Measurements from ENCODE around the gene ANAPC15.

Gene ANAPC15

DNA sequence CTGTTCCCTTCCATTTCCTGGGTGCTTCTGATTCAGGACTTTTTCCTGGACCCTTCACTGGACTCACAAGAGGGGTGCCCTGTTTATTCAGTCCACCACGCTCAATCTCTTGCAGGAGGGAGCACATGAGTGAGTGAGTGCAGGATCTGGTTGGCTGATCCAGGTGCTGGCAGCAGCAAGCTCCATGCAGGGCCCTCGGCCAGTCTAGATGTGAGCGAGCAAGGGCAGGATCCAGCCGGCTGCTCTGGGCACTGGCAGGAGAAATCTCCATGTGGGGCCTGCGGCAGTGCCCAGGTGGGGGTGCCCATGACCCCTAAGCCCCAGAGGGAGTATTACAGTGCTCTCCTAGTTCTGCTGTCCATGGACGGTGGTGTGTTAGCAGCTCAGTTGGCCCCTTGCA lies 11.6 kb upstream of the ANAPC15 start:
- no peak for DNase-seq

DNA sequence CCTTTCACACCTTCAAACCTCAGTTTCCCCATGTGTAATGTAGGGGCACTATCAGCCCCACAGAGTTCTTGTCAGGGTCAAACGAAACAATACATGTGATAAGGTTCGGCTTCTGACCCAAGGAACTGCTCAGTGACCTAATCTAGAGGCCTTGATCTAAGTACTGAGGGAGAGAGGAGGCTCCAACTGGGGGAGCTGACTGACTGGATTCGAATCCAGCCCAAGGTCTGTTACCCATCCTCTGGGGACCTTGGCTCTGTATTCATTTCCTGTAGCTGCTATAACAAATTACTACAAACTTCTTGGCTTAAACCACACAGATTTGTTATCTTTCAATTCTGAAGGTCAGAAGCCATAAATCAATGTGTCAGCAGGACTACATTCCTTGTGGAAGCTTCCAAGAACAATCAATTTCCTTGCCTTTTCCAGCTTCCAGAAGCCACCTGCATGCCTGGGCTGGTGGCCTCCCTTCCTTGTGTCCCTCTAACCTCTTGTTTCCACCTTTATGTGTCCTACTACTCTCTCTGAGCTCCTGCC lies 10.7 kb upstream of the ANAPC15 start:
- DNase-seq = no peak

DNA sequence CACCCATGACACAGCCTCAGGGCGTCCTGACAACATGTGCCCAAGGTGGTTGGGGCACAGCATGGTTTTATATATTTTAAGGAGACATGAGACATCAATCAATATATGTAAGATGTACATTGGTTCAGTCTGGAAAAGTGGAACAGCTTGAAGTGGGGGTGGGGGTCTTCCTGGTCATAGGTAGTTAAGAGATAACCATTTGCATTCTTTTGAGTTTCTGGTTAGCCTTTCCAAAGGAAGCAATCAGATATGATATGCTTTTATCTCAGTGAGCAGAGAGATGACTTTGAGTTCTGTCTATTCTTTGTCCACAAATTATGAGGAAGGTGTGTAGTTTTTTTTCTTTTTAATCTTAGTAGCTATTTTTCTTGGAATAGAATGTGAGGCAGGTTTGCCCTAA lies 10.1 kb upstream of the ANAPC15 start:
- DNase-seq = no peak

DNA sequence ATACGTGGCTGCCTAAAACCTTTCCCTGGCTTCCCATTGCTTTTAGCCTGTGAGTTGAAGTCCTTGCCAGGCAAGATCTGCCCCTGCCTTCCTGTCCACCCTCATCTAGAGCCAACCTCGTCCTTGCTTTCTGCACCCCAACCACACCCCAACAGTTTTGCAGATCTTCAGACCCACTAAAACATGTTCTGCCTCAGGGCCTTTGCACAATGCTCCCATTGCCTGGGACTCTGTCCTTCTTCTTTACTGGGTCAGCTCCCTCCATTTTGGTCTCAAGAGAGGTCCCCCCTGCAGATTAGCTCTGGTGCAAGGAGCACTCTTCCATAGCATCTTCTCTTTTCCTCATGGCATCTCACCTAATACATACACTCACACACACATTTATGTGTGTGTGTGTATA lies 8.4 kb upstream of the ANAPC15 start:
- DNase-seq = no peak

DNA sequence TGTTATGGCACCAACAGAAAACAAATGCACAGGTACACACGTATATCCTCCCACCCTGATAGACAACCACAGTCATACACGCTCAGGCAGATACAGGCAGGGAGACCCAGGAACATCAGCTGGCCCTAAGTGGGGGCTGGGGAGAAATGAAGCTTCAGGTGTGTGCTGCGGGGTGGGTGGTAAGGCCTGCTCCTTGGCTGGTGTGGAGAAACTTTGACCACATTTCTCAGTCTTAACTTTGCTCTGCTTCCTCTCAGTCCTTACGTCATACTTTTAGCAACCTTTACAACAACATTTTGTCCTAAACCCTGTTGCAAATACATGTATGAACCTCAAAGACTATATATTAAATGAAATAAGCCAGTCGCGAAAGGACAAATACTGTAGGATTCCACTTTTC lies 6.7 kb upstream of the ANAPC15 start:
- DNase-seq = no peak

DNA sequence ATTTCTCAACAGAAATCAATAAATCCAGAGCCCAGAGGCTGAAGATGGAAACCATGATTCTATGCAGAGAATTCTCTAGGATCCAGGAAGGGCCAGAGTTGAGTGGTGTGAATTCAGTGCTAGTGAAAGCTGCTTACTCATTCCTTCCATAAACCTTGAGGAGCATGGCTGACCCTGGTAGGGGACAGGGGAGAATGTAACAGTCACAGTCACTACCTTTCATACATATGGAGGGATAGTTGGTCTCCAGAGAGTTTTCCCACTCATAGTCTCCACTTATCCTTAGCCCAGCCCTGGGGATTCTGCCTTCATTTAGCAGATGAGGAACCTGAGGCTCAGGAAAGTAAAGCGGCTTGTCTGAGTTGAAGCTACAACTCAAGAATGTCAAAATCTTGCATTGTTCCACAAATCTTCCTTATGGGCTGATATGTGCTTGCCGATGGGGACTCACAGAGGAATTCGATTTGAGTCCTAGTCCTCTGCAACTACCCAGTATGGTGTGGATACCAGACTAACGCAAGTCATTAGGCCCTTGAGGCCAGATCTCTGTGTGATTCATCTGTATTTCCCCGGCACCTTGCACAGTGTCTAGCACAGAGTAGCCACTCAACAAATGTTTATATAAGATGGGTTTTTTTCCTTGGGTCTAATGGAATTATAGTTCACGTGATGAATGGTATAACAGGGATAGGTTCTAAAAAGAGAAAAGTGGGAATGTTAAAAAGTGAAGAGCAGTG lies 3.7 kb upstream of the ANAPC15 start:
- DNase-seq = no peak

DNA sequence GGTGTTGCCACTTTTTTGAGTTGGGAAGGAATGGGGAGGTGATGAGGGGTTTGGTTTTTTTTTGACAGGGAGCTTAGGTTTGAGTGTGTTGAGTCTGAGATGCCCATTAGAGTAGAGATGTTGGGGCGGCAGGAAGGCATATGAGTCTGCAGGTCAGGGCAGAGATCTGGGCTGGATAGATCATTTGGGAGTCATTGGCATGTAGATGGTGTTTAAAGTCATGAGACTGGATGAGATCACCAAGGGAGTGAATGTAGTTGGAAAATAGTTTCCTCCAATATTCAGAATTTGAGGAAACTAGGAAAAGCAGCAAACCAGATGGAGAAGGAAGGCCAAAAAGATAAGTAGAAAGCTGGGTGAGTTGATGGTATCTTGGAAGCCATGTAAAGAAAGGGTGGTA lies 2.1 kb upstream of the ANAPC15 start:
- no peak for DNase-seq

DNA sequence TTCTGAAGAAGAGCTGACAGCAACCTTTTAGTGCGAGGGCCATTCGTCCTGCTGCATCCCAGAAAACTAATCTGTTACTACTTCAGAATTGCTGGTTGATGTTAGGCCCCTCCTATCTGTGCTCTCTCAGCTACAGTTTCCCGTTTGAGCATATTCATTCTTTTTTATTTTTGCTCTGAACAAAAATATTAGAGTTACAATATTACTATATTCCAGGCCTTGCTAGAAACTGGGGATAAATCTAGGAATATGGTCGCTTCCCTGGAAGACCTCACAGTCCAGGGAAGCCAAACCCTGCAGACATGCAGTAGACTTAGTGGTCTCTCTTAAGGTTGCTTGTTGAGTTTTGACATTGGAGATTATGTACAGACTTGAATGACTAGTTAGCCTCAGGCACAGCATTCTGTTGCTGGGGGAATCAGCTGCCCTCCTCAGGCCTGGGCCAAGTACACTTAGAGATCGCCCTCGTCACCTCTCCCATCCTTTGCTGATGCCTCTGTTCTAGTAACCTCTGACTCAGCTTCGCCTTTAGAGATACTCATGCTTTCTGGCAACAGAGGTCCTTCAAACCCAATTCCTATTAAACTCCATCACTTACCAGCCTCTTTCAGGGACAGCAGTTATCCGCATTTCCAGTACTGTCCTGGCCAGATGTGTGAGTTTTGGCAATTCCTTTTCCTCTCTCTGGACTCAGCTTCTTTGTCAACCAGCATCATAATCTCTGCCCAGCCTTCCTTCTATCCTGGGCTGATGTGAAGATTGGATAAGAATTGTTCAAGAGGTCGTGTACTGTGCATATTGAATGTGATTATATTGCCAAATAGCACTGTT lies 698 bp upstream of the ANAPC15 start:
- no peak for DNase-seq

DNA sequence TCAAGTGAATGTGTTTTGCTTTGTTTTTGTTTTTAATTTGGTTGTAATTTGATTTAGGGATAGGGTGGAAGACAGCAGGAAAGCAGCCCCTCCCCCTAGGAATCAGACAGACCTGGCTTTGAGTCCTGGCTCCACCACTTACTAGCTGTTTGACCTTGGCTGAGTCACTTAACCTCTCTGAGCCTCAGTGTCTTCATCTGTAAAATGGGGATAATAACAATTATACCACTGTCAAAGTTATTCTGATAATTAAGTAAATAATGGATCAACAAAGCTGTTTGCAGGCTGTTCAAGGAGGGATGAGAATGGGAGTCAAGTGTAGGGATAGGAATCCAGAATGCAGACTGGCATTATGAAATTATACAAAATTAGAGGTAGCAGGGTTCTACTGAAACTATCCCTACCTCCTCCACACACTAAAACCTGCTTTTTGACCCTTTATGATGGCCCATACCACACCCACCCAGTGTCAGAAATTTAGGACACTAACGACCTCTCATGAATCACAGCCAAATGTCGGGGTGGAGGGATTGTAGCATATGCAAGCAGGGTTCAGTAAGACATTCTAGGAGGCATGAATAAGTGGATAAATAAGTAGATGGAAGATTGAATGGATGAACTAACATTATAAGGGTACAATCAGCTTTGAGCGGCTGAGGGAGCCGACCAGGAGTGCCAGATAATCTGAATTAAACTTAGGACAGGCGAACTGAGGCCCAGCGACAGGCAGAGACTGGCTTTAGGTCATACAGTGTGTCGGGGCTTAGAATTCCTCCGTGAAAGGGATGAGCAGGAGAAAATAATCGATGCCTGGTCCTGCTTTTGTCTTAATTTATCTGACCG lies 974 bp downstream of the ANAPC15 start:
- DNase-seq = no peak

DNA sequence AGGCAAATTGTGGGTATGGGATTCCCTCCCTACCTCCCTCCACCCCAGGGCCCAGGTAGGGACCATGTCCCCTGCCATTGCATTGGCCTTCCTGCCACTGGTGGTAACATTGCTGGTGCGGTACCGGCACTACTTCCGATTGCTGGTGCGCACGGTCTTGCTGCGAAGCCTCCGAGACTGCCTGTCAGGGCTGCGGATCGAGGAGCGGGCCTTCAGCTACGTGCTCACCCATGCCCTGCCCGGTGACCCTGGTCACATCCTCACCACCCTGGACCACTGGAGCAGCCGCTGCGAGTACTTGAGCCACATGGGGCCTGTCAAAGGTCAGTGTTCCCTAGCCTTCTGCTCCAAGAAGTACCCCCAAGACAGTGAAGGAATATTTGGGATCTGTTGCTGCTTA lies 6.6 kb downstream of the ANAPC15 start, which contains the start of gene TOMT:
TSS of gene TOMT (plus strand) at position 37 of the 400 bp plus-strand sequence. CDS start at position 65, 28 bp downstream.
- DNase-seq = no peak

DNA sequence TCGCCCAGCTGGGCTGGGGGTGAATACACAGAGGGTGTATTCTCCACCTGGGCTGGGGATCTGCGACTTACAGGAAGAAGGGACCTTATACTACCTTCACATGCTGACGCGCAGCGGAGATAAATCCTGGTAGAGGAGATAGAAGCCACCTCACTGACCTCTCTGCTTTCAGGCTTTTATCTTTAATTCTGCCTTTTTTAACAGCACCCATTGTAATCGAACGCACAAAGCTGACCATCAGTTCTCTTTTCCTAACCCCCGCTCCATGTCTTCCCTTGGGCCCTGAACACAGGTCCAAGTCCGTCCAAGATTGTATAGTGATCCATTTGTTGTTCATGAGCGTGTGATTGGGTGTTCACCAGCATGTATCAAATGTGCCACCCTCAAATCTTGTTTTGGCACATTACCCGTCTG lies 8.7 kb downstream of the ANAPC15 start:
- no peak for DNase-seq

DNA sequence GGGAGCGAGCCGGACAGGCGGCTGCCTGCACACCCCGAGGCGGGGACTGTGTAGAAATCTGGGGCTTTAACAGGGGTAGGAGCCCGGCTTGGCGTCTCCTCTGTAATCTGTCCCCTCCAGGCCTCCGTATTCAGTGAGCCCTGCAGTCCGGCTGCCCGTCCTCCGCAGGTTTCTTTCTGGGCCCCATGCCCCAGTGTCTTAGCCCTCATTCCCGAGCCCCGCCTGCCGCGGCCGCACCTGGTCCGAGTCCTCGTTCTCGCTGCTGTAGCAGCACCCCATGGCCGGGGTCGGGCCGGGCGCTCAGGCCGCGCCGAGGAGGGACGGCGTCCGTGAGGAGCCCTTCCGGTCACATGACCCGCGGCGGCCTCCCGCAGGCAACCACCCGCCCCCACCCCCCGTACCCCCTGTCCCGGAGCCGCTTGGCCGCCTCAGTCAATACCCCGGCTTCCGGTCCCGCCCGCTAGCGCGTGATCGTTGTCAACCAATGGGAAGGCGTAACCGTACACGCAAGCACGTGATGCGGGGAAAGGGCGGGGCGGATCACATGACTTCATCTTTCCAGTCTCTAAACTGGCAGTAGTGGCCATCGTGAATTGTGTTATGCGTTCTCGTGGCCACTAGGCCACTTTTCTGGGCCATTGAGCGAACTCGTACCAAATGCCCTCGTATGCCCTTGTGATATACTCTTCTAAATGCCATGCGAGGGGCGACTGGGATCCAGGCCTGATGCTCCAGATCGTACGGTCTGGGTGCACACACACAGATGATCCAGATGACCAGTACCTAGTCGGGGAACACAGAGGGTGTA lies 9.3 kb downstream of the ANAPC15 start, which contains the start of gene LAMTOR1:
TSS of gene LAMTOR1 (minus strand) at position 352 of the 808 bp plus-strand sequence. CDS start at position 279, 73 bp downstream.
- DNase-seq = peak; percentile 90

DNA sequence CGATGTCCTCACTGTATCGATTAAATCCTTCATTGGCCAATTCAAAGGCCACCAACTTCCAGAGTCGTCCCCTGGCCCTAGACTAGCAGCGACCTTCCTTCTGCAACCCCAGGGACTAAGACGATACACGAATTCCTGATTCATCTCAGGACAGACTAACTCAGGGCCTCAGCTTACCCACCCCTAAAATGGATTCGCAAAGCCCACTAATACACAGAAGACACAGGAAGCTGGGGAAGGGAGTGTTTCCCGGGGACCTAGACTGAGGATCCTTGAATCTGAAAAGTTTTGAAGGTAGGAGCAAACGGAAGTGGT lies 9.9 kb downstream of the ANAPC15 start:
- no peak for DNase-seq

DNA sequence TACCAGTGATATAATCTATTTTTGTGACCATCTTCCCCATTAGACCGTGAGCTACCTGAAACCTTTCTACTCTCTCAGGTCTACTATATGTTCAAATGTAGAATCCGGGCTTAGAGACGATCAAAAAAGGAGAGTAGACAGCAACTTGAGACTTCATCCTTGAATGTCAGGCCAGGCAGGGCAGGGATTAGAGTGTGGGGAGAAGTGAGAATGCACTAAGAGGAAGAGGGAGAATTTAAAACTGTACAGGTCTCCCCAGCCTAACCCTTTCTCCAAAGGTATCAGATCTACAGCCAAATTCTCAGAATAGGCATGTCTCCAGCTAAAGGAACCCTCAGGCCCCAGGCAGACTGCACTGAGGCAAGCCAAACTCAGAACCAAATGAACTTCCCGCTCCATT lies 10.3 kb downstream of the ANAPC15 start:
- no peak for DNase-seq

DNA sequence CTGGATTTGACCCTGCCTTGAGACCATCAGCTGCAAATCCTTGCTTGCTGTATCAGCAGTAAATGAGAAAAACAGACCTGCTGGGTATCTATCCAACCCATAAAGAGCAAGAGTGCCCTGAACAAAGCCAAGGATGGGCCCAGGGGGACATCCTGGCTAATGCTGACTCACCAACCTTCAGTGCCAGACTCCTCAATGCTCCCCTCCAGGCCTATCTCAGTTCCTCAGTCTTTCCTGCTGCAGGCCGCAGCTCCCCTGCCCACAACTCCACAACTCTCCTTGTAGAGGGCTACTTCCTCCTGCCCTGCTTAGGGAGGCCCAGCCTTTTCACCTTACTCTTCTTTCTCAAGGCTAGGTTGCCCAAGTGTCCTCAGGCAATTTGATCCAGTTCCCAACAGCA lies 12.0 kb downstream of the ANAPC15 start:
- no peak for DNase-seq

DNA sequence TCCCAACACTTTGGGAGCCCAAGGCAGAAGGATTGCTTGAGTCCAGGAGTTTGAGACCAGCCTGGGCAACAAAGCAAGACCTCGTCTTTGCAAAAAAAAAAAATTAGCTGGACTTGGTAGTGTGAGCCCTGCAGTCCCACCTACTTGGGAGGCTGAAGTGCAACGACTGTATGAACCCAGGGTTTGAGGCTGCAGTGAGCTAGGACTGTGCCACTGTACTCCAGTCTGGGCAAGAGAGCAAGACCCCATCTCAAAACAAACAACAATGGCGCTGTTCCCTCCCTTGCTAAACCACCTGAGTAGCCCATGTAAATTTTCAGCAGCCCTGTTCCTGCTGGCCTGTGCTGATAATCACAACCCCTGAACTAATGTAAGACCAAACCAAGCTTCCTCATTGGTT lies 12.5 kb downstream of the ANAPC15 start:
- no peak for DNase-seq

DNA sequence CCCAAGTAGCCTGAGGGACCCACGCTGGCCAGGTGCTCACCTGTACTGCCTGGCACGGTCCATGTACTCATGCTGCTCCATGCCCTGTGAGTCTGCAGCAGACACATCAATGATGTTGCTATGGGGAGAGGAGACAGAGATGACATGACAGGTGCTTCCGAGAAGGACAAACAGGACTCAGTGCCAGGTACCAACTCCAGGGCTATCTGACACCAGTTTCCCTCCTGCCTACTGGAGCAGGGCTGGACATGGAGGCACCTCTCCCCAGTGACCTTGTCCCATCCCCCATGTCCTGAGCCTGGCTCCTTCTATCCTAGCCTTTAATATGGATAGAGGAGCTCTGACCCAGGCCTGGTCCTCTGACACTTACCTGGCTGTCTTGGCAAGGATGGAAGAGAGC lies 13.8 kb downstream of the ANAPC15 start:
- no peak for DNase-seq

DNA sequence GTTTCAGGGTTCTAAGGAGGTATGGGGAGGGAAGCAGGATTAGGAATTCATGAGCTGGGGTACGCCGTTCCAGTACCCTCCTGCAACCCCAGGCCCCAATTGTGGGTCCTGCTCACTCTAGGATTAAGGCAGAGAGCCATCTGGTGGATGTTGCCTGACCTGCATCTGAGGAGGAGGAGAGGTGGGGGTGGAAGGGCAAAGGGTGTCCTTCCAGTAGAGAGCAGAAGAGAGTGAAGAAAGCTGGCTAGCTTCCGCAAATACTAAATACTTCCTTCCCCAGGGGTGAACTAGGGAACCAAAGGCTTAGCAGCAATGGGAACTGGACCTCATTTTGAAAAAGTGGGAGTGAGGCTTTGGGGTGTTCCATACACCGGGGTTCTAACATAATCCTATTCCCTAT lies 21.2 kb downstream of the ANAPC15 start:
- no peak for DNase-seq

DNA sequence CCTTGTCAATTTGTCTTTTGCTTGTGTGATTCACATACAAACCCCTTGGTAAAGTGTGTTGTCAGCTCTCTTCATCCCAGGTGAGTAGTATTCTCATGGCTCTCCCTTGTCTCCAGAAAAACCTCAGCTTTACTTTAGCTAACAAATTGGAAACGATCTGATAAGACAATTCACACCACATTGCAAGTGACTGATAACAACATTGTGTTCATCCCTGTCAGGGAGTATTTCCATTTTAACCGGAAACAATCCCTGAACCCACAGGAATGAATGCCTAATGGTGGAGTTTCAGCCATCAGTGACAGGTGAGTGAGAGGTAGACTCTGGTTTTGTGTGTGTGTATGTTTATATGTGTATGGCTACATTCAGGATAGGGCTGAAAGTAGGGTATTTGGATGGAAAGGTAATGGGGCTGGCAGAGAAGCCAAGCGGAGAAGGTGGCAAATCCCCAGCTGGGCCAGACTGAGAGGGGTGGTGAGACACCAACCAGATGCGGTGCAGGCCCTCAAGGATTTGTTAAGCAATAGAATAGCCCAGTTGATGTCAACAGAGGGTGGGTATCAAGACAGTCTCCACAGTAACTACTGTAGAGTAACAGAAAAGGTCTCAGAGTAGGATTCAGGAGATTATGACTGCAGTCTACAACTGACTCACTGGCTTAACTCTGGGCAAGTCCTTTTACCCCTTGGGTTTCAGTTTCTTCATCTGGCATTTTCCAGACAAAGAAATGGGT lies 24.3 kb downstream of the ANAPC15 start:
- DNase-seq = no peak

DNA sequence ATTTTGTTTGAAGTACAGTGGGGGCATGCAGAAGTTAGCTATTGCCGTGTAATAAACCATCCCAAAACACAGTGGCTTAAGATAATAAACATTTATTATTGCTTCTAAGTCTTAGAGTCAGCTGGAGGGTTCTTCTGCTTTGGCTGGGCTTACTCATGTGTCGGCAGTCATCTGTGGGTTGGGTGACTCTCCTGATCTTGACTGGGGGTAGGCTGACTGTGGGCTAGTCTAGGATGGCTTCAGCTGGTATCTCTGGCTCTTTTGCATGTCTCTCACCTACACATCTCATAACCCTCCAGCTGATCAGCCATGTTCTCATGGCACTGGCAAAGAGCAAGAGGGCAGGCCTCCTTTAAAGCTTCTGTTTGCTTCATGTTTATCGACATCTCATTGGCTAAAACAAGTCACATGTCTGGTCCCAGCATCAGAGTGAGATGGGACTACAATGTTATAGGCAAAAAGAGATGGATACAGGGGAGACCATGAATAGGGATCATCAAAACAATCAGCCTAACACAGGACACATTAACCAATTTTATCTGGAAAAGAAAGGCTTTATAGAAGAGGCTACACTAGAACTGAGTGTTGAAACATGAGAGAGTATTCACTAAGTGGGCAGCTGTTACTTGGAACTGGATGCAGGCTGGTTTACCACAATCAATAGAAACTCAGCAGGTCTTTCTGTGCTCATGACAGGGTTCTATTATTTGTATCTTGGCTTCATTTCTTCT lies 26.7 kb downstream of the ANAPC15 start:
- DNase-seq = peak; percentile 28

DNA sequence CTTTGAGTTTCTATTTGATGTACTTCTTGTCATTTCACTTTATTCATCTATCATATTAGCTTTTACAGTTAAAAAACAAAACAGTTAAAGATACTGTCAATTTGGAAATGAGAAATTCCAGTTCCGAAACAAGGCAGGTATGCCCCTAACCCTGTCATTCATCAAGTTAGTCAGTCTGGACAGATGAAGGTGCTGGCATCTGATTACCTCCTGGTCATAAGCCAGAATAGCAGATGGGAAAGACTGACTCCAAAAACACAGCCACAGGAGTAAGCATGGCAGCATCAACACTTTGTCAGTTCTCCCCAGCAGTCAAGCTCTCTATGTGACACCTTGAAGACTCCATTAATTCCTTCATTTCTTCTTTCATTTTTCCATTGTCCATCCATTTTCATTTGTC lies 27.5 kb downstream of the ANAPC15 start:
- DNase-seq = no peak

Measured in NCI-H2029 treated with DMSO at 0.1 percent for 48 hours (cell line).